Activated CD8-positive, alpha-beta memory T cell treated with anti-CD3 and anti-CD28 coated beads, Interleukin-2, amount 50 U/mL, for 48 hours (primary cell): ENCODE results near the gene DRAM1.
"Not testable (repeated sequence)": the region's sequence is repeated elsewhere in the genome, so short reads cannot be mapped to it uniquely, and the experiment has no call there.

Experiments
- DNase-seq: peaks from one replicate; pipeline ENCODE4 v3.0.0-alpha.2; 2020

DRAM1 gene

GRCh38 chr12:101908395-101908794 lies 31.0 kb downstream of the DRAM1 start:
- DNase-seq, result no peak

GRCh38 chr12:101909646-101910045 lies 32.3 kb downstream of the DRAM1 start:
- no peak for DNase-seq

GRCh38 chr12:101915841-101916240 lies 38.5 kb downstream of the DRAM1 start:
- DNase-seq, result no peak

GRCh38 chr12:101918805-101919204 lies 41.4 kb downstream of the DRAM1 start:
- DNase-seq, result not testable (repeated sequence)

GRCh38 chr12:101919447-101919846 lies 42.1 kb downstream of the DRAM1 start:
- DNase-seq, result no peak

GRCh38 chr12:101920906-101921305 lies 43.5 kb downstream of the DRAM1 start:
- no peak for DNase-seq

GRCh38 chr12:101923045-101923718 lies 45.8 kb downstream of the DRAM1 start:
- DNase-seq, result no peak

- no peak for DNase-seq
Observed at GRCh38 chr12:101924618-101925017, 47.2 kb downstream of the DRAM1 start.

- DNase-seq, result no peak
Observed at GRCh38 chr12:101925361-101925760, 48.0 kb downstream of the DRAM1 start.

- no peak for DNase-seq
Observed at GRCh38 chr12:101925935-101926334, 48.6 kb downstream of the DRAM1 start.

GRCh38 chr12:101927036-101927435 lies 49.7 kb downstream of the DRAM1 start:
- DNase-seq, result no peak

- DNase-seq, result no peak
Observed at GRCh38 chr12:101927999-101928398, 50.6 kb downstream of the DRAM1 start.

- DNase-seq, result no peak
Observed at GRCh38 chr12:101928556-101928955, 51.2 kb downstream of the DRAM1 start.

- DNase-seq, result no peak
Observed at GRCh38 chr12:101929365-101930041, 52.1 kb downstream of the DRAM1 start.

- no peak for DNase-seq
Observed at GRCh38 chr12:101931498-101932326, 54.3 kb downstream of the DRAM1 start.

- no peak for DNase-seq
Observed at GRCh38 chr12:101933866-101934514, 56.6 kb downstream of the DRAM1 start.

- DNase-seq, result no peak
Observed at GRCh38 chr12:101935890-101936746, 58.7 kb downstream of the DRAM1 start.

- DNase-seq, result no peak
Observed at GRCh38 chr12:101939306-101939705, 61.9 kb downstream of the DRAM1 start.

GRCh38 chr12:101939856-101940265 lies 62.5 kb downstream of the DRAM1 start:
- no peak for DNase-seq

- DNase-seq, result no peak
Observed at GRCh38 chr12:101940400-101940950, 63.1 kb downstream of the DRAM1 start.

- no peak for DNase-seq
Observed at GRCh38 chr12:101941306-101942249, 64.2 kb downstream of the DRAM1 start.
